Karpas-422 (cell line): ENCODE measurements around the gene PCBP4. TPM values are rescaled to one million over a fixed set of nuclear protein-coding genes. Genes with fewer than 3 reads are reported as not detected.

ENCODE experiments used
- DNase-seq: peaks from one replicate; pipeline ENCODE4 v3.0.0-alpha.2; 2015
- H2AFZ ChIP-seq: fragments of 200-600 bp; sonication (generic); 2 replicates; pipeline ENCODE4 v1.6.1; 2014; ENCODE audit warnings: antibody characterized with exemption, low read length, mixed read lengths
- H3K27ac ChIP-seq: fragments of 200-600 bp; sonication (generic); 2 replicates; pipeline ENCODE4 v1.5.1; 2014; ENCODE audit warnings: mild to moderate bottlenecking, low read length, moderate library complexity
- H3K27me3 ChIP-seq: fragments of 200-600 bp; sonication (generic); 2 replicates; pipeline ENCODE4 v1.6.1; 2014; ENCODE audit warnings: low read length, mixed read lengths
- H3K36me3 ChIP-seq: fragments of 200-600 bp; sonication (generic); 2 replicates; pipeline ENCODE4 v1.6.1; 2014; ENCODE audit warnings: low read length, mixed read lengths; ENCODE audit not compliant: insufficient read depth
- H3K4me1 ChIP-seq: fragments of 200-600 bp; sonication (generic); 2 replicates; pipeline ENCODE4 v1.6.1; 2014; ENCODE audit warnings: mild to moderate bottlenecking, low read length, mixed read lengths
- H3K4me2 ChIP-seq: fragments of 200-600 bp; sonication (generic); 2 replicates; pipeline ENCODE4 v1.6.1; 2014; ENCODE audit warnings: low read length, low read depth, mild to moderate bottlenecking; ENCODE audit not compliant: poor library complexity, severe bottlenecking
- H3K4me3 ChIP-seq: fragments of 200-600 bp; sonication (generic); 2 replicates; pipeline ENCODE4 v1.5.1; 2014; ENCODE audit warnings: mild to moderate bottlenecking, antibody characterized with exemption, low read length, mixed read lengths
- H3K79me2 ChIP-seq: fragments of 200-600 bp; sonication (generic); 2 replicates; pipeline ENCODE4 v1.6.1; 2014; ENCODE audit warnings: mild to moderate bottlenecking, low read length, mixed read lengths
- H3K9ac ChIP-seq: fragments of 200-600 bp; sonication (generic); 2 replicates; pipeline ENCODE4 v1.6.0; 2014; ENCODE audit warnings: low read length
- H3K9me2 ChIP-seq: fragments of 200-600 bp; sonication (generic), shearing (Covaris generic); replicated peaks from 2 replicates; pipeline ENCODE4 v1.6.0; 2014; ENCODE audit warnings: mild to moderate bottlenecking, low read length, moderate library complexity; ENCODE audit not compliant: insufficient read depth
- H3K9me3 ChIP-seq: fragments of 300-700, 200-600 bp; sonication (generic); 2 replicates; pipeline ENCODE4 v1.6.1; 2014; ENCODE audit warnings: low read length, mixed read lengths
- H4K20me1 ChIP-seq: fragments of 200-600 bp; sonication (generic); 2 replicates; pipeline ENCODE4 v1.6.1; 2014; ENCODE audit warnings: mild to moderate bottlenecking, antibody characterized with exemption, low read length, low read depth; ENCODE audit not compliant: insufficient read depth
- total RNA-seq: library from RNA; depleted of rRNA; stranded (reverse); fragments of >200 nt; shearing (Covaris generic); gene quantifications from 2 replicates; pipeline ENCODE4 v1.2.3, GENCODE V29; 2014; ENCODE audit warnings: low replicate concordance

The PCBP4 gene
- total RNA-seq, 1 experiment from 2014 or later: 17.9 TPM

DNA sequence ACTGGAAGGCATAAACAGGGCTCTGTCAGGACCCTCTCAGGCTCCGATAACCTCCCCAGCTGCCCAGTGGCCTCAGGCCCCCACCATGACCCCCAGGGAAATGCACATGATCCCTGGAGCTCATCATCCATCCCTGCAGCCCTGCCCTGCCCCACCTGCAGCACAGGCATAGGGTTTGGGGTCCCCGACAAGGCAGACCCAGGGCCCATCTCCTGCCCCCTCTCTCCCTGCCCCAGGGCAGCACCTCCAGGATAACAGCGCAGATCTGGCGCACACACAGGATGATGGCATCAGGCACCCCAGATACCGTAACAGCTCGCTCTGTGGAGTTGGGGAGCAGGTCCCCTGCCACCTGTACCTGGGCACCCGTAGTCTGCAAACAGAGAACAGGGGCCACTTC lies 7.6 kb downstream of the PCBP4 start:
- no peaks in the 10 kb centered on the region for H3K9me2 ChIP-seq
- no peaks in the 10 kb centered on the region for H3K79me2 ChIP-seq
- no peaks in the 10 kb centered on the region for H3K36me3 ChIP-seq
- DNase-seq: no peak
- peaks cover 11% of the 10 kb centered on the region for H4K20me1 ChIP-seq
- no peaks in the 10 kb centered on the region for H3K9me3 ChIP-seq
- H3K4me1 ChIP-seq: no peaks in the 10 kb centered on the region
- H3K27ac ChIP-seq: no peak overlapping the region
- no peak overlapping the region for H3K4me2 ChIP-seq
- H3K9ac ChIP-seq: no peak overlapping the region
- no peak overlapping the region for H2AFZ ChIP-seq
- no peak overlapping the region for H3K4me3 ChIP-seq
- H3K27me3 ChIP-seq: no peaks in the 10 kb centered on the region

DNA sequence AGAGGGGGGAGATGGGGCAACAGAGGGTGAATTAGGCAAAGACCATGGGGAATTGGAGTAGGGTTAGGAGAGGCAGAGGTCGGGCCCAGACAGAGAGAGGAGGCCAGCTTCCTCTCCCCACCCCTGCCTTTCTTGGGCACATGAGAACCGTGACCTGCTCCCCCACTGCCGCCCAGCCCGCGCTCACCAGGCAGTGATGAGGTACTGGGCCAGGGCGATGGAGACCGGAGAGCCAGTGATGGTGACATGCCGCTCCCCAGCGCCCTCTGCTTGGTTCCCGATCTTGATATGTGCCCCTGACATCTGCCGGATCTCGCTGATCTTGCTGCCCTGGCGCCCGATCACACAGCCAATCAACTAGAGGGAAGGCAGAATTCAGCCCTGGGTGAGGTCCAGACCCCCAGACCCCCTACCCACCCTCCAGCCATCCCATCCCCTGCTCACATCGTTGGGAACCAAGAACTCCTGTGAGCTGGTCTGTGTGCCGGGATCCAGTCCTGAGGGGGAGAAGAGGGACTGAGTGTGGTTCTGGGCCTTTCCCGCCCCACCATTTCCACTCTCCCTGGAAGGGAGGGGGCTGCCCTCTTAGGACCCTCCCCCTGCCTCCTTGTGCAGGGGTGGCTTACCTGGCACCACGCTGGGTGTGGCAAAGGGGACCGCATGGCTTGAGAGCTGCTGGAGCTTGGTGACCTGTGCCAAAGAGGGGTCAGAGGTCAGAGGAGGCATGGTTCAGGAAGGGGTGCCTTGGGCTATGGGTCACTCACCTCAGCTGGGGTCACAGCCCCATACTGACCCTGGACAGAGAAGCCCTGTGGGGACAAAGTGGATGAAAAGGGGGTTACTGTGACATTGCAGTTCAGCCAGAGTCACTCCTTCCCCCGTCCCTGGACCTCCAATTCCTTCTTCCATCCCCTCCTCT lies 8.4 kb downstream of the PCBP4 start:
- no peak overlapping the region for H2AFZ ChIP-seq
- H3K4me3 ChIP-seq: no peak overlapping the region
- no peaks in the 10 kb centered on the region for H3K4me1 ChIP-seq
- H3K27me3 ChIP-seq: no peaks in the 10 kb centered on the region
- H3K9me2 ChIP-seq: no peaks in the 10 kb centered on the region
- H3K79me2 ChIP-seq: no peaks in the 10 kb centered on the region
- H3K27ac ChIP-seq: no peak overlapping the region
- DNase-seq: no peak
- no peaks in the 10 kb centered on the region for H3K36me3 ChIP-seq
- H3K9me3 ChIP-seq: no peaks in the 10 kb centered on the region
- H3K9ac ChIP-seq: no peak overlapping the region
- no peak overlapping the region for H3K4me2 ChIP-seq
- H4K20me1 ChIP-seq: peaks cover 11% of the 10 kb centered on the region

GRCh38 chr3:51957520-51958205 lies 9.6 kb downstream of the PCBP4 start:
- no peaks in the 10 kb centered on the region for H3K4me1 ChIP-seq
- no peak overlapping the region for H3K9ac ChIP-seq
- no peak for DNase-seq
- H3K4me3 ChIP-seq: no peak overlapping the region
- H3K4me2 ChIP-seq: no peak overlapping the region
- H3K79me2 ChIP-seq: no peaks in the 10 kb centered on the region
- H3K27ac ChIP-seq: no peak overlapping the region
- no peak overlapping the region for H2AFZ ChIP-seq
- no peaks in the 10 kb centered on the region for H3K36me3 ChIP-seq
- no peaks in the 10 kb centered on the region for H3K9me2 ChIP-seq
- peaks cover 6% of the 10 kb centered on the region for H4K20me1 ChIP-seq
- H3K27me3 ChIP-seq: no peaks in the 10 kb centered on the region
- H3K9me3 ChIP-seq: no peaks in the 10 kb centered on the region

DNA sequence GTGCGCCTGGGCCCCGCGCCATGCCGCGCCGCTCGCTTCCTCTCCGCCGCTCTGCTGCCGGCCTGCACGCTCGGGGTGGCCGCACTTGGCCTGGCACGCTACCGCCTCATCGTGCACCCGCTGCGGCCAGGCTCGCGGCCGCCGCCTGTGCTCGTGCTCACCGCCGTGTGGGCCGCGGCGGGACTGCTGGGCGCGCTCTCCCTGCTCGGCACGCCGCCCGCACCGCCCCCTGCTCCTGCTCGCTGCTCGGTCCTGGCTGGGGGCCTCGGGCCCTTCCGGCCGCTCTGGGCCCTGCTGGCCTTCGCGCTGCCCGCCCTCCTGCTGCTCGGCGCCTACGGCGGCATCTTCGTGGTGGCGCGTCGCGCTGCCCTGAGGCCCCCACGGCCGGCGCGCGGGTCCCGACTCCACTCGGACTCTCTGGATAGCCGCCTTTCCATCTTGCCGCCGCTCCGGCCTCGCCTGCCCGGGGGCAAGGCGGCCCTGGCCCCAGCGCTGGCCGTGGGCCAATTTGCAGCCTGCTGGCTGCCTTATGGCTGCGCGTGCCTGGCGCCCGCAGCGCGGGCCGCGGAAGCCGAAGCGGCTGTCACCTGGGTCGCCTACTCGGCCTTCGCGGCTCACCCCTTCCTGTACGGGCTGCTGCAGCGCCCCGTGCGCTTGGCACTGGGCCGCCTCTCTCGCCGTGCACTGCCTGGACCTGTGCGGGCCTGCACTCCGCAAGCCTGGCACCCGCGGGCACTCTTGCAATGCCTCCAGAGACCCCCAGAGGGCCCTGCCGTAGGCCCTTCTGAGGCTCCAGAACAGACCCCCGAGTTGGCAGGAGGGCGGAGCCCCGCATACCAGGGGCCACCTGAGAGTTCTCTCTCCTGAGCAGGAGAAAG lies 11.1 kb downstream of the PCBP4 start:
- no peak for DNase-seq
- no peaks in the 10 kb centered on the region for H3K9me3 ChIP-seq
- H3K9ac ChIP-seq: no peak overlapping the region
- no peaks in the 10 kb centered on the region for H4K20me1 ChIP-seq
- no peak overlapping the region for H3K4me3 ChIP-seq
- H3K4me2 ChIP-seq: no peak overlapping the region
- no peaks in the 10 kb centered on the region for H3K79me2 ChIP-seq
- H3K27me3 ChIP-seq: no peaks in the 10 kb centered on the region
- H3K9me2 ChIP-seq: no peaks in the 10 kb centered on the region
- no peaks in the 10 kb centered on the region for H3K36me3 ChIP-seq
- H2AFZ ChIP-seq: no peak overlapping the region
- H3K27ac ChIP-seq: no peak overlapping the region
- H3K4me1 ChIP-seq: no peaks in the 10 kb centered on the region

DNA sequence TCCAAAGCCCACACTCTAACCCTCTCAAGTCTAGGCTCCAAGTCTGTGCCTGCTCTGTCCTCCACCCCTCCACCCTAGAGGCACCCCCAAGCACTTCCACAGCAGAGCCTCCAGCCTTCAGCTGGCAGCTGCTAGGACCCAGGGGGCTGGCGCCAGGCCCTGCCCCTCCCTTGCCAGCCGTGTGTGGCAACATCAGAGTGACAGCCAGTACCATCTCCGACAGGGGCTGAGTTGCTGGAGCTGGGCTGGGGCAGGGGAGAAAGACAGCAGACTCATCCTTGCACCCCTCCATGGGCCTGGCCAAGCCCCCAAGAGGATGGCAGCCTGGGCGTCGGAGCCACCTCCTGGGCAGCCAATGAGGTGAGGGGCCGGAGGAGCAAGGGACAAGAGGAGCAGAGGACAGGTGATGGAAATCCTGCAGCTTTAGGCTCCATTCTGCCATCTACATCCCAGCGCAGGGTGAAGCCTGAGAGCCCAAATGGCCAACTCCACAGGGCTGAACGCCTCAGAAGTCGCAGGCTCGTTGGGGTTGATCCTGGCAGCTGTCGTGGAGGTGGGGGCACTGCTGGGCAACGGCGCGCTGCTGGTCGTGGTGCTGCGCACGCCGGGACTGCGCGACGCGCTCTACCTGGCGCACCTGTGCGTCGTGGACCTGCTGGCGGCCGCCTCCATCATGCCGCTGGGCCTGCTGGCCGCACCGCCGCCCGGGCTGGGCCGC lies 11.9 kb downstream of the PCBP4 start, which contains the start of gene GPR62:
TSS of gene GPR62 (plus strand) at position 207 of the 718 bp plus-strand sequence. CDS start at position 479, 272 bp downstream.
- Histone ChIP-seq H3K36me3 (no peaks in the 10 kb centered on the region), H3K27me3 (no peaks in the 10 kb centered on the region), H3K79me2 (no peaks in the 10 kb centered on the region), H3K9me2 (no peaks in the 10 kb centered on the region), H3K9me3 (no peaks in the 10 kb centered on the region), H3K4me3 (no peak within 1 kb of the TSS), H3K9ac (no peak within 1 kb of the TSS), H4K20me1 (no peaks in the 10 kb centered on the region), H2AFZ (no peak within 1 kb of the TSS), H3K4me2 (no peak within 1 kb of the TSS), H3K4me1 (no peaks in the 10 kb centered on the region), H3K27ac (no peak within 1 kb of the TSS)
- DNase-seq: no peak

DNA sequence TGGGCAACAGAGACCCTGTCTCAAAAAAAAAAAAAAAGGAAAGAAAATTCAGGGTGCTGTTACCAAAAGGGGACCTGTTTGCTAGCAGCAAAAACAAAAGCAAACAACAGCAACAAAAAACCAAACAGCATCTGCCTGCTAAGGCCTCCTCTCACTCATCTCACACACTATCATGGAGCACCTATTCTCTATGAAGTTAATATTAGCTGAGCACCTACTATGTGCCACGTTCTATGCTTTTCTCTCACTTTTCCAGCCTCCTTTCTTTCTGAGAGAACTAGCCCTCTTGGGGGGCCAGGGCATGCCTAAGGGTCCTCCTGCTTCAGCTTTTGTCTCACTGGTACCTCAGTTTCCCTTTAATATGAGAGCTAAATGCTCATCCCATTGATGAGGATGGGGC lies 12.5 kb downstream of the PCBP4 start:
- no peaks in the 10 kb centered on the region for H3K9me3 ChIP-seq
- no peaks in the 10 kb centered on the region for H3K4me1 ChIP-seq
- no peaks in the 10 kb centered on the region for H3K79me2 ChIP-seq
- H3K27me3 ChIP-seq: no peaks in the 10 kb centered on the region
- H3K27ac ChIP-seq: no peak overlapping the region
- H3K9ac ChIP-seq: no peak overlapping the region
- no peak overlapping the region for H3K4me2 ChIP-seq
- no peak for DNase-seq
- no peaks in the 10 kb centered on the region for H4K20me1 ChIP-seq
- no peaks in the 10 kb centered on the region for H3K36me3 ChIP-seq
- no peaks in the 10 kb centered on the region for H3K9me2 ChIP-seq
- no peak overlapping the region for H2AFZ ChIP-seq
- H3K4me3 ChIP-seq: no peak overlapping the region

DNA sequence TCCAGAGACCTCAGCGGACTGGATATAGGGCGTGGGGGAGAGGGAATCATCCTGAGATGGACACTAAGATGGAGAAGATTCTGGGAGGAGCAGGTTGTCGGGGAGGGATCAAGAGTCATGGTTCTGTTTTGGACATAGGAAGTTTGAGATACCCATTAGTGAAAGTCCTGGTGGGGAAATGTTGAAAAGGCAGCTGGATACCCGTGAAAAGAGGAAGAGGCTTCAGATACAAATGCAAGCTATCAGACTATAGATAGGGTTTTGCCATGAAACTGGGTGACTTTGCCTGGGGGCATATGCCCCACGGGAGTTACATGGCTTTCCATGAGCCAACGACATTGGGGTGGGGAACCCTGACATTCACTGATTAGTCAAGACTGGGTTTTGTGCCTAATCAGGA lies 13.1 kb downstream of the PCBP4 start:
- Histone ChIP-seq H3K4me3 (no peak overlapping the region), H3K4me2 (no peak overlapping the region)

More for the DNA sequence above, 13.1 kb downstream of the PCBP4 start:
- Histone ChIP-seq H3K9ac (no peak overlapping the region), H3K27me3 (no peaks in the 10 kb centered on the region), H3K4me1 (no peaks in the 10 kb centered on the region), H3K9me2 (no peaks in the 10 kb centered on the region), H3K36me3 (no peaks in the 10 kb centered on the region), H2AFZ (no peak overlapping the region), H3K27ac (no peak overlapping the region), H4K20me1 (no peaks in the 10 kb centered on the region), H3K9me3 (no peaks in the 10 kb centered on the region), H3K79me2 (no peaks in the 10 kb centered on the region)
- DNase-seq: no peak
